Gastroesophageal sphincter (tissue), 4 donors: ENCODE measurements around the gene MGAT3. TPM values are rescaled to one million over a fixed set of nuclear protein-coding genes. Genes with fewer than 3 reads are reported as not detected.
A peak's percentile ranks its signal among the peaks of the same experiment; 100 is the strongest.

Experiments
- ATAC-seq: fragments of 150-250 bp; one replicate; pipeline ENCODE4 v1.9.1; 2016; ENCODE audit warnings: mild to moderate bottlenecking, moderate library complexity
- H3K27ac ChIP-seq, 4 donors: fragments of 200-600 bp; sonication (generic) in 3 of 4; 1 replicate in 3 of 4; 2 replicates in 1 of 4; pipeline ENCODE4 v1.5.1; 2016 to 2019
- H3K27me3 ChIP-seq: fragments of 200-600 bp; sonication (generic); one replicate; pipeline ENCODE4 v1.5.1; 2019
- H3K36me3 ChIP-seq, 2 donors: fragments of 200-600 bp; sonication (generic); one replicate each; pipeline ENCODE4 v1.5.1; 2019; ENCODE audit warnings: control low read depth in 1 of 2
- H3K4me1 ChIP-seq, 3 donors: fragments of 200-600 bp; sonication (generic); 1 replicate in 2 of 3; 2 replicates in 1 of 3; pipeline ENCODE4 v1.5.1; 2016 to 2019; ENCODE audit warnings: control low read depth in 2 of 3
- H3K4me3 ChIP-seq, 2 donors: fragments of 200-600 bp; sonication (generic); one replicate each; pipeline ENCODE4 v1.5.1; 2019; ENCODE audit warnings: mild to moderate bottlenecking in 1 of 2, moderate library complexity in 1 of 2
- H3K9me3 ChIP-seq, 3 donors: fragments of 200-600 bp; sonication (generic); one replicate each; pipeline ENCODE4 v1.5.1; 2017 to 2019; ENCODE audit warnings: control low read depth in 2 of 3
- EP300 ChIP-seq: sonication (generic); formaldehyde crosslinking; IDR thresholded peaks from one replicate; pipeline ENCODE4 v1.6.1; 2017; ENCODE audit warnings: antibody characterized with exemption, mild to moderate bottlenecking
- POLR2A ChIP-seq, 2 donors: fragments of 450-650 bp; IDR thresholded peaks; one replicate each; pipeline ENCODE4 v1.6.1; 2017; ENCODE audit warnings: antibody characterized with exemption in 2 of 2, mild to moderate bottlenecking in 2 of 2, moderate library complexity in 1 of 2
- POLR2AphosphoS5 ChIP-seq: sonication (generic); formaldehyde crosslinking; IDR thresholded peaks from one replicate; pipeline ENCODE4 v1.6.1; 2017; ENCODE audit warnings: antibody characterized with exemption
- WGBS, 2 donors: methylation state at CpG; one replicate each; pipeline ENCODE4 v1.1.5; 2018; ENCODE audit warnings: low coverage in 1 of 2; 5-methylcytosine and 5-hydroxymethylcytosine counted together
- total RNA-seq, 4 donors: library from RNA; depleted of rRNA; stranded (reverse); fragments of >200 nt; gene quantifications; one replicate each; pipeline ENCODE4 v1.1.0, GENCODE V29; 2016
- TF ChIP-seq, protein P1 (sequence below), 4 experiments: fragments of 200-600 bp in 2 of 4; fragments of 450-650 bp in 2 of 4; sonication (generic) in 1 of 4; IDR thresholded peaks; one replicate each; pipeline ENCODE4 v1.5.1; 2017 to 2019; ENCODE audit warnings: antibody characterized with exemption in 4 of 4, mild to moderate bottlenecking in 2 of 4, moderate library complexity in 2 of 4

MGAT3 gene
- total RNA-seq, 4 donors from 2014 or later = 2.6 to 3.9 (median 2.9) TPM

DNA sequence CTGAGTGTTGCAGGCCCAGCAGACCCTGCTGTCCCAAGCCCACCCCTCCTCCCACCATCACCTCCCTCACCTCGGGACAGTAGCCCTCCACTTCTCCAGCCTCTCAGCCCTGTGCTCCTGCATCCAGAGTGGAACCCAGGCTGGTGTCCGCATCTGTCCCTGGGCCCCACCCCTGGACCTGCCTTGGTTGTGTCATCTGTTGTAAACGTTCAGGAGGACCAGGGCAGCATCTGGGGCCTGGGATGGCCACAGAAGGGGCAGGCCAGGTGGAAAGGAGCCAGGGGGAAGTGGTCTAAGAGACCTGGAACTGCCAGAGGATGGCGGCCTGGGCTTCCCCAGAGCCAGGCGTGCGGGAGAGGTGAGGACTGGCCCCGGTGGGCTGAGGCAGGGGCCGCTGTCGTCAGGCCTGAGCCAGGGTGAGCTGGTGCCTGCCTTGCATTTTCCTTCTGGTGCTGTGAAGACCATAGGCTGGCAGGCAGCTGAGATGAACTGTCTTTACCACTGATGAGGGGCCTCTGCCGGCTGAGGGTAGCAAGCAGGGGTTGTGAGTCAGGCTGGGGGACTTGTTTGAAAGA lies 26.1 kb upstream of the MGAT3 start:
- Histone ChIP-seq H3K36me3 (peaks cover 0 to 97% of the 10 kb centered on the region in 2 donors), H3K9me3 (no peaks in the 10 kb centered on the region), H3K27me3 (no peaks in the 10 kb centered on the region), H3K4me3 (no peak overlapping the region), H3K4me1 (peaks cover 0 to 29% (median 13%) of the 10 kb centered on the region in 3 donors), H3K27ac (peak overlapping the region in 3 of 4 donors; percentile 76 to 85 (median 77))
- WGBS, 2 donors = no CpG with 5 or more reads among the region's 10 CpGs
- TF ChIP-seq EP300 (no peak), POLR2AphosphoS5 (no peak), POLR2A (IDR thresholded peaks at IDR 0.05) (no peak)
- TF ChIP-seq, protein P1, sequence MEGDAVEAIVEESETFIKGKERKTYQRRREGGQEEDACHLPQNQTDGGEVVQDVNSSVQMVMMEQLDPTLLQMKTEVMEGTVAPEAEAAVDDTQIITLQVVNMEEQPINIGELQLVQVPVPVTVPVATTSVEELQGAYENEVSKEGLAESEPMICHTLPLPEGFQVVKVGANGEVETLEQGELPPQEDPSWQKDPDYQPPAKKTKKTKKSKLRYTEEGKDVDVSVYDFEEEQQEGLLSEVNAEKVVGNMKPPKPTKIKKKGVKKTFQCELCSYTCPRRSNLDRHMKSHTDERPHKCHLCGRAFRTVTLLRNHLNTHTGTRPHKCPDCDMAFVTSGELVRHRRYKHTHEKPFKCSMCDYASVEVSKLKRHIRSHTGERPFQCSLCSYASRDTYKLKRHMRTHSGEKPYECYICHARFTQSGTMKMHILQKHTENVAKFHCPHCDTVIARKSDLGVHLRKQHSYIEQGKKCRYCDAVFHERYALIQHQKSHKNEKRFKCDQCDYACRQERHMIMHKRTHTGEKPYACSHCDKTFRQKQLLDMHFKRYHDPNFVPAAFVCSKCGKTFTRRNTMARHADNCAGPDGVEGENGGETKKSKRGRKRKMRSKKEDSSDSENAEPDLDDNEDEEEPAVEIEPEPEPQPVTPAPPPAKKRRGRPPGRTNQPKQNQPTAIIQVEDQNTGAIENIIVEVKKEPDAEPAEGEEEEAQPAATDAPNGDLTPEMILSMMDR (IDR thresholded peaks at IDR 0.05) = no peak
- no peak for ATAC-seq

DNA sequence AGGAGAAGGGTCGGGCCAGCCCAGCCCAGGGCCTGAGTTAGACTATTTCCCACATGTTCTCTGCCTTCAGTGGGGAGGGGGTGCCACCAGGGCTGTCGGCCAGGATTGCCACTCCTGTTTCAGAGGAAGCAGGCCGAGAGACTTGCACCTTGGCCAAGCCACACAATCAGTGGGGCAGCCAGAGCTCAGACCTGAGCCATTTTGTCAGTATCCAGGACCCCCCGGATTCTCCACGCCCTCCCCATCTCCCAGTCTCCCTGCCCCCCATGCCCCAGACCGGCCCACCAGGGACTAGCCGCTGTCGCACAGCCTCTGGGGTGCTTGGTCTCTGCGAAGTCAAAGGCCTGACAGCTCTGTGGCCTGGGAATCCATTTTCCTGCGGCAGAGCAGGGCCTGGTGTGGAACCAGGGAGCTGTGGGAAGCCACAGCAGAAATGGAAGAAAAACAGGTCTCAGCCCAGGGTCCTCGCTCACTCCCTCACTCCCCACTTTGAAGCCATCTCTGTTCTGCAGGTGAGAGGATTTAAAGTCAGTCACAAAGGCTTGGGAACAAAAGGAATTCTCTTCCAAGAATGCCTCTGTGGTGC lies 25.5 kb upstream of the MGAT3 start:
- Histone ChIP-seq H3K27me3 (no peaks in the 10 kb centered on the region), H3K4me1 (peaks cover 0 to 29% (median 13%) of the 10 kb centered on the region in 3 donors), H3K4me3 (no peak overlapping the region), H3K9me3 (no peaks in the 10 kb centered on the region), H3K27ac (peak overlapping the region in 3 of 4 donors; percentile 76 to 85 (median 77)), H3K36me3 (peaks cover 0 to 91% of the 10 kb centered on the region in 2 donors)
- ATAC-seq = no peak
- WGBS, 2 donors = 0 to 68% methylated on average over 1 to 5 of the region's 11 CpGs
- TF ChIP-seq POLR2A (IDR thresholded peaks at IDR 0.05) = no peak
- TF ChIP-seq, protein P1 (IDR thresholded peaks at IDR 0.05) = no peak
- no peak for TF ChIP-seq POLR2AphosphoS5

DNA sequence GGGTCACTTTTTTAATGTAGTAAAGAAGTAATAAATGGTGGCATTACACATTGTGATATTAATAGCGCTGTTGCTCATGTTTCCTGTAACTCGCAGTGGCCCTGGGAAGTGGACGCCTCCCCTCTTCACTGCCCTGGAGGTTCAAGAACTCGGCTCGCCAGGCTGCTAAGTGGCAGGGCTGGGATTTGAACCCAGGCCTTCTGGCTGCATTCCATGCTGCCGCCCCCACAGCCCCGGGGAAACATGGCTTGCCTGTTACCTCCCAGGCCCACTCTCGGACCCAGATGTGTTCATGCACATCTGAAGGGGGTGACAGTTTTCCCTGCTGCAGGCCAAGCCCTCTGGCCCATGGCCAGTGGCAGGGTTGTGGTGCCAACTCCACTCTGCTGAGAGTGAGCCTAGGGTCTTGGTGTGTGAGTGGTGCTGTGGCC lies 25.0 kb upstream of the MGAT3 start:
- H3K27me3 ChIP-seq = no peaks in the 10 kb centered on the region
- peak overlapping the region in 3 of 4 donors; percentile 76 to 85 (median 77) for H3K27ac ChIP-seq
- H3K36me3 ChIP-seq = peaks cover 0 to 86% of the 10 kb centered on the region in 2 donors
- TF ChIP-seq, protein P1 (IDR thresholded peaks at IDR 0.05) = no peak
- no peak for TF ChIP-seq POLR2A (IDR thresholded peaks at IDR 0.05)
- TF ChIP-seq POLR2AphosphoS5 = peak; percentile 66
- no peak for TF ChIP-seq EP300
- no peak overlapping the region for H3K4me3 ChIP-seq
- H3K4me1 ChIP-seq = peaks cover 0 to 33% (median 13%) of the 10 kb centered on the region in 3 donors
- ATAC-seq = peak; percentile 64
- 28% methylated on average over 5 of the region's 8 CpGs; no CpG with 5 or more reads in 1 of the 2 donors for WGBS, 2 donors
- no peaks in the 10 kb centered on the region for H3K9me3 ChIP-seq

DNA sequence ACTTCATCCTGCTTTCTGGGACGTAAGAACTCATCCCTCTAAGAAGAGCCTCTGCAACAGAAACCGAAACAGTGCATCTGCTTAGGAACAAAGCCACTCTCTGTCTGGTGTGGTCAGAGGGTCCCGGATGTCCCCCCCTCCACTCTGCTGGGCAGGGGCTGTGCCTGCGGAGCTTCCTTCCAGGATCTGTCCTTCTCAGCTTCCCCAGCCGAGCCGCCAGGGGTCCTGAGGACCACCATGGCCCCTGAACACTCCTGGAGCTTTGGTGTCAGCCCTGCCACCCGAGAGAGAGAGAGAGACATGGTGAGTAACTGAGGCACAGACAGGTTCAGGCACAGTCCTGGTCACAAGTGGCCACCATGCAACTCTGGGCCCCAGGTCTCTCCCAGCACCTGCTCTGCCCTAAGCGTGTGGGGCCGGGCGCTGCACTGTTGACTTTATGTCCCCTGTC lies 24.4 kb upstream of the MGAT3 start:
- no peaks in the 10 kb centered on the region for H3K27me3 ChIP-seq
- ATAC-seq = no peak
- peak overlapping the region in 3 of 4 donors; percentile 76 to 85 (median 77) for H3K27ac ChIP-seq
- no peaks in the 10 kb centered on the region for H3K9me3 ChIP-seq
- H3K4me3 ChIP-seq = no peak overlapping the region
- TF ChIP-seq EP300 = no peak
- TF ChIP-seq, protein P1 (IDR thresholded peaks at IDR 0.05) = no peak
- TF ChIP-seq POLR2AphosphoS5 = no peak
- TF ChIP-seq POLR2A (IDR thresholded peaks at IDR 0.05) = no peak
- 43 to 100% methylated on average over 2 to 4 of the region's 10 CpGs for WGBS, 2 donors
- peaks cover 0 to 80% of the 10 kb centered on the region in 2 donors for H3K36me3 ChIP-seq
- peaks cover 0 to 39% (median 13%) of the 10 kb centered on the region in 3 donors for H3K4me1 ChIP-seq
